Measurements from ENCODE around the gene TRIO.

DNA sequence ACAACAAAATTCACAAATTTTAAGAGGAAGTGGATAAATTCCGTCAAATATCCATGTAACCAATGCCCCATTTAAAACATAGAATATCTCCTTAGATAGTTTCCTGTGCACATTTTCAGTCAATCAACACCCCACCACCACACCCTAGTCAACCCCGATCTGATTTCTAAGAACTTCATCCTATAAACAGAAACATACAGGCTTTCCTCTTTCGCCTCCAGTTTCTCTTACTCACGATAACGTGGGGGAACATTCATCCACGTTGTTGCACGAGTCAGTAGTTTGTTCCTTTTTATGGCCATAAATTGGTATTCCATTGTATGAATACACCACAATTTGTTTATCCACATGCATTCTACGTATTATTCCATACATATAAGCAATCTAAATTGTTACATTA, 35.6 kb upstream of the TRIO start:
- no peak for TF ChIP-seq L3MBTL2 (conservative IDR thresholded peaks at IDR 0.05)
- TF ChIP-seq CTBP1 (IDR thresholded peaks at IDR 0.05; ENCODE audit: borderline replicate concordance) = no peak
- no peak for TF ChIP-seq TARDBP (IDR thresholded peaks at IDR 0.05)
- no peak for TF ChIP-seq FOXA1 (IDR thresholded peaks at IDR 0.05)
